Measurements from ENCODE around the gene C19orf25.

- no peak for TF ChIP-seq CTCF (IDR thresholded peaks at IDR 0.05)
- TF ChIP-seq EZH2 (IDR thresholded peaks at IDR 0.05; ENCODE audit: borderline replicate concordance, insufficient read depth, low read depth, low read length, poor library complexity, severe bottlenecking), result no peak
Measured at GRCh38 chr19:1424192-1424955, 54.6 kb downstream of the C19orf25 start.

All from B cell (primary cell).